Lower leg skin (tissue), 3 donors: Measurements from ENCODE around the gene MS4A2.

Experiments
- POLR2A ChIP-seq, 2 donors: fragments of 450-650 bp; IDR thresholded peaks; one replicate each; pipeline ENCODE4 v1.6.1; 2016 to 2017; ENCODE audit warnings: antibody characterized with exemption in 2 of 2, mild to moderate bottlenecking in 1 of 2, moderate library complexity in 1 of 2
- TF ChIP-seq, protein P1 (sequence below), 3 donors: fragments of 450-650 bp; IDR thresholded peaks; one replicate each; pipeline ENCODE4 v1.5.1; 2016; ENCODE audit warnings: antibody characterized with exemption in 3 of 3, mild to moderate bottlenecking in 3 of 3, moderate library complexity in 2 of 3

DNA sequence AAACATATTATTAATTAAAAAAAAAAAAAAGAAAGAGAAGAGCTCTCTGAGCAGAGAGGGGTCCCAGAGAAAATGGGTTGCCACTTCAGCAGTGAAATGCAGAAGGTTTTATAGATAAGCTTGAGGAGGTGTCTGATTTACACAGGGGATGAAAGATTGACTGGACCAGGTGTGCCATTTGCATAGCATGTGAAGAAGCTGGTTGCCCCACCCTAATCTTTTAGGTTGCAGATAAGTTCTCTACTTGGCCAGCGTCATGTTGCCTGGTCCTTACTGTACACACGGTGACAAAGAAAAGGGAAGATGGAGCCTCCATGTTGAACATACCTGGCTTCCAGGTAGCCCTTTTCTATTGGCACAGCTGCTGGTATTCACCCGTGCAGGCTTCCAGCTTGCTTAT, 41.4 kb downstream of the MS4A2 start:
- TF ChIP-seq, protein P1, sequence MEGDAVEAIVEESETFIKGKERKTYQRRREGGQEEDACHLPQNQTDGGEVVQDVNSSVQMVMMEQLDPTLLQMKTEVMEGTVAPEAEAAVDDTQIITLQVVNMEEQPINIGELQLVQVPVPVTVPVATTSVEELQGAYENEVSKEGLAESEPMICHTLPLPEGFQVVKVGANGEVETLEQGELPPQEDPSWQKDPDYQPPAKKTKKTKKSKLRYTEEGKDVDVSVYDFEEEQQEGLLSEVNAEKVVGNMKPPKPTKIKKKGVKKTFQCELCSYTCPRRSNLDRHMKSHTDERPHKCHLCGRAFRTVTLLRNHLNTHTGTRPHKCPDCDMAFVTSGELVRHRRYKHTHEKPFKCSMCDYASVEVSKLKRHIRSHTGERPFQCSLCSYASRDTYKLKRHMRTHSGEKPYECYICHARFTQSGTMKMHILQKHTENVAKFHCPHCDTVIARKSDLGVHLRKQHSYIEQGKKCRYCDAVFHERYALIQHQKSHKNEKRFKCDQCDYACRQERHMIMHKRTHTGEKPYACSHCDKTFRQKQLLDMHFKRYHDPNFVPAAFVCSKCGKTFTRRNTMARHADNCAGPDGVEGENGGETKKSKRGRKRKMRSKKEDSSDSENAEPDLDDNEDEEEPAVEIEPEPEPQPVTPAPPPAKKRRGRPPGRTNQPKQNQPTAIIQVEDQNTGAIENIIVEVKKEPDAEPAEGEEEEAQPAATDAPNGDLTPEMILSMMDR (IDR thresholded peaks at IDR 0.05) = no peak
- no peak for TF ChIP-seq POLR2A (IDR thresholded peaks at IDR 0.05)
